SKM-1 treated with dmso at 0.1 percent for 144 hours (cell line): ENCODE measurements around the gene CDK8.

Source experiments
- DNase-seq: peaks from one replicate; lab custom pipeline; 2025; ENCODE audit not compliant: unreplicated experiment; lab: John Stamatoyannopoulos, UW

The CDK8 gene

DNA sequence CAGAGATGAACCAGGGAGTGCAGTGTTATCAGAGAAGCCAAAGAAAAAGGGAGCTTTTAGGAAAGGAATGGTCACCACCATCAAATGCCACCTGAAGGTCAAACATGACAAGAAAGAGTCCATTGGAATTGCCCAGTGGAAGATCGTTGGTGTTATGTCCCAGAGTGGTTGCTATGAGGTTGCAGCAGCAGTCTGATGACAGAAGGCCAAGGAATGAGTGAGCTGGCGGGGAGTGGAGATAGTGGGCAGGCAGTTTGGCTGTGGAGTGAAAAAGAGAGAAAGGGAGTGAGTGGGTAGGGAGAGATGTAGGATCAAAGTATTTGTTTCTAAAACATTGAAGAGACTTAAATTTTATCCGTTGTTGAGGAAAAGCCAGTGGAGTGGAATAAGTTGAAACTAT is 186.2 kb downstream of the CDK8 start:
- DNase-seq, result no peak

DNA sequence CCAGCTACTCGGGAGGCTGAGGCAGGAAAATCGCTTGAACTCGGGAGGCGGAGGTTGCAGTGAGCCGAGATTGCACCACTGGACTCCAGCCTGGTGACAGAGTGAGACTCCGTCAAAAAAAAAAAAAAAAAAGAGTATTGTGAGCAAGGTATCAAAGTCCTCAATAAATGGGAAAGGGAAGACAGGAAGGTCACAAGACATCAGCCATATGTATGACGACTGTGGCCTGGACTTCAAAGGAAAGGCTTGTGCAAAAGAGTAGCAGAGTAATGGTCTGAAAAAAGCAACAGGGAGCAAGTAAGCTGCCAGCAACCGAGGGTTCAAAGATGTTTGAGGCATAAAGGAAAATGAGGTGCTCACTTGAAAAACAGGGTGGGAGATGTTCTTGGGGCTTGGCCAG is 187.5 kb downstream of the CDK8 start:
- no peak for DNase-seq

DNA sequence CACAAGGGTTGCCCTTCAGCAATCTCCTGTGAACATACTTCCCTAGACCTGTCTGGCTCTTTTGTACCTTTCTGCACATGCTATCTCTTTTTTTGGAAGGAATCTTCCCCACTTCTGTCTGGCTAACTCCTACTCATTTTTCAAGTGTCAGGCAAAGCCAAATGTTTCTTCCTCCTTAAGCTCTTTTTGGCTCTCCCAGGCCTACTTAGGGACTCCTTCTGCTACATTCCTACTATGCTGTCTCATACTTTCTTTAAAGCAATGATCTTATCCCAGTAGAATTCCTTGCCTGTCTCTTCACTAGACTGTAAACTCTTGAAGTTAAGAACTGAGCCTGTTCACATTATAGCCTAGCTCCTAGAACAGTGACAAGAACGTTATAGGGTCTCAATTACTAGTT is 188.6 kb downstream of the CDK8 start:
- DNase-seq, result no peak

DNA sequence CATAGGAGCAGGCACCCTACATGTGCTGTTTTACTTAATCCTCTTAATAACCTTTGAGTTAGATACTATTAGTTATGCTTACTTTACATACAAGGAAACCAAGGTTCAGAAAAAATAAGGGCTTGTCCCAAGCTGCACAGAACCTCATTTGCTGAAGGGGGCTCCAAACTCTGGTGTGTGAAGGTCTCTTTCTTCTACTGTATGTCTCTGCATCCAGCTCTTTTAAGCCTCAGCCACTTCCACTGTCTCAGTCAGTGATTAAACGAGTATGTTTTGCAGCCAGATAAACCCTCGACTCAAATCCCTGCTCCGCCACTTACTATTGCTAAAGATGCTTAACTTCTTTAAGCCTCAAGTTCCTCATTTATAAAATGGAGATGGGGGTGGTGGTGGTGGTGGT is 191.2 kb downstream of the CDK8 start:
- no peak for DNase-seq

DNA sequence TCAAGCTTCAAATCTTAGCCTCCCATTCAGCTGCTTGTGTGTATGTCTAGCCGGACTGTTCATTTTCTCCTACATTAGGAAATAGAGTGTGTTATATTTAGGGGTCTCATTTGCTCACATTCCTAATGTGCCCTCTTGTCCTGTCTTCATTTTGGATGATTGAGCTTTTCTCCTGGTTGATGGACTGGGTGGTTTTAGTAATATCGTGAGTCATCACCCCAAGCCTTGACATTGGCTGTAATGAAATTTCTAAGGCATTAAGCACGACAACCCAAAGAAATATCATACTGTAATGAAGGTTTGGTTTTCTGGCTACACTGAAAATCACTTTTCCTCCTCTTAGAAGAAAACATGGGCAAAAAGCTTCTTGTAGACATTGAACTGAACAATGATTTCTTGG is 192.8 kb downstream of the CDK8 start:
- no peak for DNase-seq

DNA sequence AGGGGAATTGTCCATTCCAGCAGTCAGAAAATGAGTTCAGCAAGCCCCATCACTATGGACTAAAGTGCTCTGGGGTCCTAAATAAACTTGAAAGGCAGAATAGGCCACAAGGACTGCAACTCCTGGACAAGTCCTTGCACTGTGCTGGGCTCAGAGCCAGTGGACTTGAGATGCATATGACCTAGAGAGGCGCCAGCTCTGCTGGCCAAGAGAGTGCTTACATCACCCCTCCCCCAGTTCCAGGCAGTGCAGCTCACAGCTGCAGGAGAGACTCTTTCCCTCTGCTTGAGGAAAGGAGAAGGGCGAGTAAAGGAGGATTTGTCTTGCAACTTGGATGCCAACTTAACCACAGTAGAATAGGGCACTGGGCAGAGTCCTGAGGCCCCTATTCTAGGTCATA is 194.1 kb downstream of the CDK8 start:
- DNase-seq, result no peak

DNA sequence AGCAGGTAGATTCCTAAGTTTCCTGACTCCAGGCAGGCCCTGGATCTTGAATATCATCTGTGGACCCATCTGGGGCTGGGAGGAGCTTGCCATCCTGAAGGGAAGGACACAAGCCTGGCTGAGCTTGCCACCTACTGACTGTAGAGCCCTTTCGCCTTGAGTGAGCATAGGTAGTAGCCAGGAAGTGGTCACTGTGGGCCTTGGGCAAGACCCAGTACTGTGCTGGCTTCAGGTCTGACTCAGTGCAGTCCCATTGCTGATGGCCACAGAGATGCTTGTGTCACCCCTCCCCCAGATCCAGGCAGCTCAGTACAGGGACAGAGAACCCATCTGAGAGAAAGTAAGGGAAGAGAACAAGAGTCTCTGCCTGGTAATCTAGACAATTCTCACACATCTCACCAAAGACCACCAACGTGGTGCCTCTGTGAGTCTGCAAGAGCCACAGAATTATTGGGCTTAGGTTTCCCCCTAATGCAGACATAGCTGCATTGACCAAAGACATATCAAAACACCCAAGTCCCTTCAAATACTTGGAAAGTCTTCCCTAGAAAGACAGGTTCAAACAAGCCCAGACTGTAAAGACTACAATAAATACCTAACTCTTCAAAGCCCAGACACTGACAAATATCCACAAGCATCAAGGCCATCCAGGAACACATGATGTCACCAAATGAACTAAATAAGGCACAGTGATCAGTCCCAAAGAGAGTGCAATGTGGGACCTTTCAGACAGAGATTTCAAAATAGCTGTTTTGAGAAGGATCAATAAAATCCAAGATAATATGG is 195.3 kb downstream of the CDK8 start:
- no peak for DNase-seq
